ACHN (cell line): ENCODE results near the gene PNPLA1.

ENCODE experiments used
- DNase-seq: peaks from one replicate; pipeline ENCODE4 v3.0.0-alpha.2; 2015
- in situ Hi-C: cut with HindIII; loops from 2 replicates; pipeline ENCODE4 v1.10.0; 2017; ENCODE audit warnings: low sequenced_read_pairs, low pct_ligation_motif_present, low pct_unique_long_range_greater_than_20kb

Gene PNPLA1

DNA sequence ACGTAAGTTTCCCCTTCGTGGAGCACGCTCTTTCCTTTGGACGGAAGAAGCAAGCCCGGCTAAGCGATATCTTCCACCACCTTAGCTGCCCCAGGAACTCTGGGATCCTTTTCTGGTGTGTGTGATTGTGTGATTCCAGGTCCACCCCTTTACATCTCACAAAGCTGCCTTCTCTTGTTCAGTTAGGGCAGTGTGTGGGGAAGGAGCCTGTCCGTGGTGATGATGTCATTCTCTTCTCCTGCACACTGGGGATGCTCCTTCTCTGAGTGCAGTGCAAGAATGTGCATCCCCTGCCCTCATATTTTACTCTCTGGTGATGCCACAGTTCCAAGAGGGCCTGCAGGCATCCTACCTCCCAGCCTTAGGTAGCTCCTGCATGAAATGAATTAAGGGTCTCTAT, 36.5 kb downstream of the PNPLA1 start:
- in situ Hi-C loops, result no loop called here
- DNase-seq, result no peak

DNA sequence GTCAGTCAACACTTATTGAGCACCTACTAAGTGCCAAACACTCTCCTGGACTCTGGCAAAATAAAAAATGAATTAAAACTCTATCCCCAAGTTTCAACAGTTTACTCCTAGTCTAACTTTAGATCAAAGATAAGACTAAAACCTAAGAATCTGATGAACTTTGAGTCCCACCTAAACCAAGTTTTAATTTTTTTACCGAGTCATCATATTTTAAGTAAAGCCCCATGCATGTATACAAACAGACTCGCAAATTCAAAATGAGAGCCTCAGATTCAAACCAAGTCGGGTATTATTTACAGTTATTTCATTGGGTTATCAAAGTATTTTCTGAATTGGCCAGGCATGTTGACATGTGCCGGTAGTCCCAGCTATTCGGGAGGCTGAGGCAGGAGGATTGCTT, 38.7 kb downstream of the PNPLA1 start:
- DNase-seq, result no peak
- in situ Hi-C loops, result no loop called here

DNA sequence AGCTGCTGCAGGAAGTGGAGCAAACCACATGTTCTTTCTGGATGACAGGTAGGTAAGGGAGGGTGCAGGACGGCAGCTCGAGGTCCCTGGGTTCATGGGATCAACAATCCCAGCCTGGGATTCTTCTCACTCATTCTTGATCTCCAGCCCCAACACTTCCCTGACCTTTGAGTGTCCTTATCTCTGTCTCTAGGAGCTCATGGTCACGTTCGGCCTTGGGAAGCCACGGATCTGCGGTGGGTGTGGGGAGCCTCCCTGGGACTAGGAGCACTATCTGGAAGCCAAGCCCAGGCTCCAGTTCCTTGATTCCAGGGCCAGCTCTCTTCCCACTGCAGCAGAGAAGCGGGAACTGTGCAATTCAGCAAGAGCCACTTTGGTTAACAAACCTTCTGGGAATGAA, 39.3 kb downstream of the PNPLA1 start:
- in situ Hi-C loops, result no loop called here
- no peak for DNase-seq

DNA sequence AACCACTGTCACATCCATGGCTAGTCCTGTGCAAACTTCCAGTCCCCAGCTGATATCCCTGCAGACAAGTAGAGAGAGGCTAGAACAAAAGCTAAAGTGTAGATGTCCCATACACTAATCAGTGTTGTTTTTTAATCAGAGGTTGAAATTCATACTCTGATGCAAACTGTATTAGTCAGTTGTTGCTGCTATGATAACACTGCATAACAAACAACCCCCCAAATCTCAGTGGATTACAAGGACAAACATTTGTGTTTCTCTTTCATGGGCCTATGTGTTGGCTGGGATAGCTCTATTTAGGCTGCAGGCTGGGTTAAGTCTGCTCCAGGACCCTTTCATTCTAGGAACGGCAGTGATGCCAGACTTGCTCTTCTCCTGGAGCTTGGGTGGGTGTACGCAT, 40.0 kb downstream of the PNPLA1 start:
- DNase-seq, result no peak
- in situ Hi-C loops, result no loop called here

DNA sequence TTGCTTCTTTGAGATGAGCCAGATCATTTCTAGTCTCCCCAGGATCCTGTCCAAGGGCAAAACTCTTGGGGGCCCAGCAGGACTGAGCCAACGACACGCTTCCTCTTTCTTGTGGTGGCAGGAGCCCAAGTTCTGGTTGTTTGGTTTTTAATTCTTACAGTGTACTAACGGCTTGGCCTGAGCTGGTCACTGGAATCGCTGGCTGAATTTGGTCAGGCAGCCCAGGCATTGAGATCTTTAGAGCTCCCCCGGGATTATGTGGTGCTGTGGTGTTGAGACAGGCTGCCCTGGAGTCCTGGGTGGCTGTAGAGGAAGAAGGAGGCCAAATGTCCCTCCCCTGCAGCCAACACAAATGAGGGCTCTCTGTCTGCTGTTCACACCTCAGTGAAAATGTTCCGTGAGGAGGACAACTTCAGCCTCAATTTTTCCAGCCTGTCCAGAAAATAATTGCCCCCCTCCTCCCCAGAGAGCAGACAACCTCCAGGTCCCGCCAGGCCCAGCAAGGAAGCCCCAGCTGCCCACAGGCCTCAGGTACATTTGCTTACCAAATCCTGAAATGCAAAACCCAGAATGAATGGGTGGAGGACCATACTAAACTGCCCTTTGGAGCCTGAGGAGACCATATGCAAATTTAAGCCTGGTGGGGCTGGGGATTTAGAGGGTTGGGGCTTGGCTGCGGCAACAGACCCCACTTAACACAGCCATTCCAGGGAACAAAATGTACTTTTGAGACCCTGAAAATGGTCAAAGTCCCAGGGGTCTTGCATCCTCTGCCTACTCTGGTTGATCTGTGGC, 43.2 kb downstream of the PNPLA1 start:
- no peak for DNase-seq
- in situ Hi-C loops, result no loop called here

- in situ Hi-C loops, result no loop called here
- no peak for DNase-seq
These were observed 43.7 kb downstream of the PNPLA1 start for GRCh38 chr6:36313649-36313936.

- no peak for DNase-seq
- in situ Hi-C loops, result no loop called here
These were observed 44.6 kb downstream of the PNPLA1 start for GRCh38 chr6:36314221-36315014.

DNA sequence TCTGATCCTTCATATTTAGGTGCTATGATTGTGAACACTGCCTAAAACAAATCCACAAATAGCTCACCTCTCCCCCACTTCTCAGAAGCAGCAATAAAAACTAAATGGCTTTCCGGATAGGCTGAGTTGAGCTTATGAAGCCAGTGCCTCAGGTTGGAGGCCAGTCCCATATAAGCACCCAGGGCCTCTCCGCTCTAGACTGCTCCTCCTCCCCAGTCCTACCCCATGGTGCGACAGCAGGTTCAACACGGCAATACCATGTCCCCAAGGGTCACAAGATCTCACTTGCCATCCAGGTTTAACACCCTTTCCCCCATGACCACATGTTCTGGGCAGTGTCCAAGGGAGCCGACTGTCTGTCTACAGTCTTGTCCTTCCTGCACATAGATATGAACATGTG, 46.1 kb downstream of the PNPLA1 start:
- DNase-seq, result no peak
- in situ Hi-C loops, result no loop called here

DNA sequence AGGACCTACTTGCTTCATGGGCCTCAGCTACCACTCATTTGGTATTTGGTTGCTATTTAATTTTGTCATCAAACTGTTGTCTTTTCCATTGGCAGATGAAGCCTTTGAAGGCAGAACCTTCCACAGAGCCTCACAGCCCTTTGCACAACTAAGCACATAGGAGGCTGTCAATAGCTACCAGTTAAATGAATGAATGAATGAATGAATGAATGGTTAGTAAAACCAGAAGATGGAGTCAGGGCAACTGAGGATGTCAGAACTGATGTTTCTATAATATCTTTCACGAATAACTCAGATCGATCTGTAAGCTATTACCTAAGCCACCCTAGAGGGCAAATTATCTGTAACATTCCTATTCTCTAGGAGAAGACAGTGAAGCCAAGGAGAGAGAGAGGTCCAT, 47.8 kb downstream of the PNPLA1 start:
- in situ Hi-C loops, result no loop called here

DNA sequence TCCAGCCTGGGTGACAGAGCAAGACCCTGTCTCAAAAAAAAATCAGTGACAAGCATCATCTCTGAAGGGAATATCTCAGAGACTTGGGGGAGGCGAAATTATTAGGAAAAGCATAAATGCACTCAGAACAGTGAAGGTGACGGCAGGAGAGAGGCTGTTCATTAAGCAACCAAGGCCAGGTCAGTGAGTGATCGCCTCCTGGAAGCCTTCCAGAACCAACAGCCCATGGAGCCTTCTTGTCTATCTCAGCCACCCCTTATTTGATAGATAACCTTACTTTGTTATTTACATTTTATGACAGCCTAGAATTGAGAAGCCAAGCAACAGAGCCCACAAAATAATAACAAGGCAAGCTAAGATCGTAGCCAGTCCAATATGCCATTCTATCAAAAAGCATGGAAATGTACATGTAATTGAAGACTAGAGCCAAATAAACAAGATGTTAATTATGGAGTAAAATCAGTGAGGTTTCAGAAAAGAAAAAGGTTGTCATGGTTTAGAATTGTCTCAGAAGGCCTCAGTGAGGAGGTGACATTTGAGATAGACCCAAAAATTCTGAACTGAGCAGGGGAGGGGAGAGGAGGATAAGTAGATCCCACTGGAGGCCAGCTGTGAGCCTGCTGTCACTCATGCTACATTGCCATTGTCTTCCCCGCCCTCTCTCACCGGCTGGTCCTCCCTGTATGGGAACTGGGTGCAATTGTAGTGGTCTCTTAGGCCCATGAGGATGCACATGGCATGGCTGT, 49.0 kb downstream of the PNPLA1 start:
- in situ Hi-C loops, result no loop called here
- no peak for DNase-seq

More for the DNA sequence above, 47.8 kb downstream of the PNPLA1 start:
- no peak for DNase-seq

GRCh38 chr6:36319436-36319762, 49.5 kb downstream of the PNPLA1 start:
- DNase-seq, result no peak
- in situ Hi-C loops, result no loop called here

GRCh38 chr6:36319821-36320220, 50.0 kb downstream of the PNPLA1 start:
- in situ Hi-C loops, result no loop called here

GRCh38 chr6:36320475-36320874, 50.6 kb downstream of the PNPLA1 start:
- in situ Hi-C loops, result no loop called here
- no peak for DNase-seq

More at GRCh38 chr6:36319821-36320220, 50.0 kb downstream of the PNPLA1 start:
- DNase-seq, result no peak

GRCh38 chr6:36322591-36322990, 52.7 kb downstream of the PNPLA1 start:
- in situ Hi-C loops, result no loop called here
- DNase-seq, result no peak

DNA sequence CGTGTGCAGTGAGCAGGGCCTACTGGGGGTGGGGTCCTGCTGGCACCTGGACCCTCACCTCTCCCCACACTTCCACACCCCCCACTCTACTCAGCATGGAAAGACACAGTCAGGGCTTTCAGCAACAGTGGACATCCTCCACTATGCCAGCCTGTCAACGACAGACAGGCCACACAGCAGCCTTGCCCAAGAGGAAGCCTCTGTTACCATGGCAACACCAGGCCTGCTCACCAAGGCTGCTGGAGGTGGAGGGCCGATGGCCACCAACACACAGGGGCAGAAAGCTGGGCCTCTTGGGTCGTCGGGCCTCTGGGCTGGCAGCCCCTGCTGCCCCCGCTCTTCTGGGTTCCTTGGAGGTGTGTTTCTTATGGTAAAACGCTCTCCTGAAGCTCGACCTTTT, 53.2 kb downstream of the PNPLA1 start:
- in situ Hi-C loops, result no loop called here
- DNase-seq, result no peak

GRCh38 chr6:36324191-36324590, 54.3 kb downstream of the PNPLA1 start:
- no peak for DNase-seq
- in situ Hi-C loops, result no loop called here

- DNase-seq, result no peak
- in situ Hi-C loops, result no loop called here
These were observed 54.9 kb downstream of the PNPLA1 start for GRCh38 chr6:36324715-36325114.

GRCh38 chr6:36326356-36326995, 56.6 kb downstream of the PNPLA1 start:
- DNase-seq, result no peak

GRCh38 chr6:36327226-36327918, 57.5 kb downstream of the PNPLA1 start:
- DNase-seq, result no peak
- in situ Hi-C loops, result no loop called here

More at GRCh38 chr6:36326356-36326995, 56.6 kb downstream of the PNPLA1 start:
- in situ Hi-C loops, result no loop called here
